Tibial nerve (tissue), 3 donors: ENCODE measurements around the gene LRRC74B.

ENCODE experiments used
- POLR2A ChIP-seq, 2 donors: fragments of 450-650 bp; IDR thresholded peaks; one replicate each; pipeline ENCODE4 v1.6.1; 2017; ENCODE audit warnings: antibody characterized with exemption in 2 of 2, mild to moderate bottlenecking in 2 of 2, moderate library complexity in 2 of 2
- TF ChIP-seq, protein P1 (sequence below), 5 experiments: fragments of 200-600 bp in 3 of 5; fragments of 450-650 bp in 2 of 5; sonication (generic) in 3 of 5; IDR thresholded peaks; one replicate each; pipeline ENCODE4 v1.5.1; 2016 to 2019; ENCODE audit warnings: antibody characterized with exemption in 5 of 5, mild to moderate bottlenecking in 3 of 5, moderate library complexity in 2 of 5

DNA sequence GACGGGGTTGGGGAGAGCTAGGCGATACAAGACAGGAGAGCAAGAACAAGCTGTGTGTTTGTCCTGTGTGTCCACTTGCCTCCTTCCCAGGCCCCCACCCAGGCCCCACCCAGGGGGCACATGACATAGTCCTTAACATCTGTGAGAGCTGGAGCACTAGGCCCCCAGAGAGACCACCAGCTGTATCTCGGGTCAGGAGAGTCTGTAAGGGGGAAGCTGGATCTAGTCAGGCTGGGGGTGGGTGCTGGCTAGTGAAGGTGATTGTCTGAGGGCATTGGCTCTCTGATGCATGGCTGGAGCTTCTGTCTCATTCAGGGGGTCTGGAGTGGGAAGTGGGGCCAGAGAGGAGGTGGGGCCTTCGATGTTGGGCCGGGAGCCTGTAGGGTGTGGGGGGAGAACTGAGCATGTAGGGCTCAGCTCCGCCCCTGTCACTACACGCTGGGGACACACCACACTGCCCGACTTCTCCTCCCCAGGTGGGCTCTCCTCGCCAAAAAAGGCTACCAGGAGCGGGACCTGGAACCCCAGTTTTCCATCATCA, 30.2 kb upstream of the LRRC74B start:
- no peak for TF ChIP-seq POLR2A (IDR thresholded peaks at IDR 0.05)
- TF ChIP-seq, protein P1, sequence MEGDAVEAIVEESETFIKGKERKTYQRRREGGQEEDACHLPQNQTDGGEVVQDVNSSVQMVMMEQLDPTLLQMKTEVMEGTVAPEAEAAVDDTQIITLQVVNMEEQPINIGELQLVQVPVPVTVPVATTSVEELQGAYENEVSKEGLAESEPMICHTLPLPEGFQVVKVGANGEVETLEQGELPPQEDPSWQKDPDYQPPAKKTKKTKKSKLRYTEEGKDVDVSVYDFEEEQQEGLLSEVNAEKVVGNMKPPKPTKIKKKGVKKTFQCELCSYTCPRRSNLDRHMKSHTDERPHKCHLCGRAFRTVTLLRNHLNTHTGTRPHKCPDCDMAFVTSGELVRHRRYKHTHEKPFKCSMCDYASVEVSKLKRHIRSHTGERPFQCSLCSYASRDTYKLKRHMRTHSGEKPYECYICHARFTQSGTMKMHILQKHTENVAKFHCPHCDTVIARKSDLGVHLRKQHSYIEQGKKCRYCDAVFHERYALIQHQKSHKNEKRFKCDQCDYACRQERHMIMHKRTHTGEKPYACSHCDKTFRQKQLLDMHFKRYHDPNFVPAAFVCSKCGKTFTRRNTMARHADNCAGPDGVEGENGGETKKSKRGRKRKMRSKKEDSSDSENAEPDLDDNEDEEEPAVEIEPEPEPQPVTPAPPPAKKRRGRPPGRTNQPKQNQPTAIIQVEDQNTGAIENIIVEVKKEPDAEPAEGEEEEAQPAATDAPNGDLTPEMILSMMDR (IDR thresholded peaks at IDR 0.05): no peak
